H1 (cell line): ENCODE results near the gene MBNL1. TPM values are rescaled to one million over a fixed set of nuclear protein-coding genes. Genes with fewer than 3 reads are reported as not detected.

Experiments
- CTCF ChIA-PET: fragments of 300-600 bp; sonication (Branson Sonifier 250); formaldehyde crosslinking; loops from one replicate; lab custom pipeline; 2021; ENCODE audit not compliant: partially characterized antibody; lab: Charles Lee
- POLR2A ChIA-PET: fragments of 300-600 bp; sonication (Branson Sonifier 250); formaldehyde crosslinking; loops from one replicate; lab custom pipeline; 2021; ENCODE audit warnings: inconsistent platforms; ENCODE audit not compliant: partially characterized antibody; lab: Charles Lee
- DNase-seq, 2 experiments: peaks; one replicate each; pipeline versions ENCODE4 v3.0.0 to v3.0.0-alpha.2; 2010 to 2022; ENCODE audit warnings: low spot score in 2 of 2, low read depth in 1 of 2, mixed read lengths in 1 of 2
- FAIRE-seq: peaks from 2 replicates; lab custom pipeline; 2011; peaks lifted over from hg19 to GRCh38; lab: Jason Lieb, UNC
- H2AFZ ChIP-seq: 2 replicates; pipeline ENCODE4 v1.8.1; 2012; ENCODE audit warnings: low read length, inconsistent platforms
- H2AK5ac ChIP-seq: 2 replicates; pipeline ENCODE4 v1.6.1; 2013; ENCODE audit warnings: low read depth, low read length
- H2BK120ac ChIP-seq: replicated peaks from 2 replicates; pipeline ENCODE3; 2013; ENCODE audit warnings: low read depth, low read length, inconsistent platforms
- H2BK12ac ChIP-seq: 2 replicates; pipeline ENCODE4 v1.6.1; 2013; ENCODE audit warnings: low read depth, low read length
- H2BK15ac ChIP-seq: 2 replicates; pipeline ENCODE4 v1.6.1; 2013; ENCODE audit warnings: low read length
- H2BK20ac ChIP-seq: 2 replicates; pipeline ENCODE4 v1.6.1; 2013; ENCODE audit warnings: low read length
- H2BK5ac ChIP-seq: 2 replicates; pipeline ENCODE4 v1.6.1; 2013; ENCODE audit warnings: low read depth, low read length
- H3K14ac ChIP-seq: 2 replicates; pipeline ENCODE4 v1.6.1; 2013; ENCODE audit warnings: inconsistent platforms; ENCODE audit not compliant: insufficient read length
- H3K18ac ChIP-seq: 2 replicates; pipeline ENCODE4 v1.6.1; 2013; ENCODE audit warnings: low read length; ENCODE audit errors: extremely low read depth
- H3K23ac ChIP-seq: 2 replicates; pipeline ENCODE4 v1.6.1; 2013; ENCODE audit warnings: inconsistent platforms; ENCODE audit not compliant: insufficient read length
- H3K23me2 ChIP-seq: 2 replicates; pipeline ENCODE4 v1.6.1; 2013; ENCODE audit warnings: low read depth, low read length
- H3K27ac ChIP-seq: 2 replicates; pipeline ENCODE4 v1.6.1; 2011; ENCODE audit warnings: low read depth, low read length, inconsistent platforms
- H3K27me3 ChIP-seq, 4 experiments: replicated peaks in 1 of 4; 1 replicate in 1 of 4; 2 replicates in 3 of 4; pipeline versions ENCODE4 v1.6.1 to v1.8.1; 2011 to 2013; ENCODE audit warnings: low read length in 3 of 4, mild to moderate bottlenecking in 3 of 4, inconsistent platforms in 2 of 4, mixed read lengths in 2 of 4, moderate library complexity in 1 of 4; ENCODE audit not compliant: control insufficient read depth in 3 of 4, insufficient read depth in 3 of 4; ENCODE audit errors: extremely low read depth in 1 of 4
- H3K36me3 ChIP-seq, 4 experiments: 2 replicates each; pipeline versions ENCODE4 v1.6.1 to v1.8.1; 2011 to 2013; ENCODE audit warnings: mild to moderate bottlenecking in 4 of 4, low read length in 3 of 4, moderate library complexity in 2 of 4, control low read depth in 1 of 4, inconsistent platforms in 1 of 4; ENCODE audit not compliant: insufficient read depth in 4 of 4, control insufficient read depth in 2 of 4
- H3K4ac ChIP-seq: replicated peaks from 2 replicates; pipeline ENCODE3; 2013; ENCODE audit warnings: low read length, low read depth, mixed read lengths, inconsistent platforms; ENCODE audit not compliant: insufficient read length
- H3K4me1 ChIP-seq, 4 experiments: replicated peaks in 1 of 4; 1 replicate in 1 of 4; 2 replicates in 3 of 4; pipeline versions ENCODE4 v1.6.1 to v1.8.1; 2011 to 2013; ENCODE audit warnings: low read length in 3 of 4, inconsistent platforms in 2 of 4, mixed read lengths in 1 of 4; ENCODE audit not compliant: insufficient read depth in 4 of 4, control insufficient read depth in 3 of 4
- H3K4me2 ChIP-seq, 2 experiments: 2 replicates each; pipeline versions ENCODE4 v1.6.1 to v1.8.1; 2011 to 2013; ENCODE audit warnings: low read depth in 2 of 2, low read length in 2 of 2, control low read depth in 1 of 2, inconsistent platforms in 1 of 2, mild to moderate bottlenecking in 1 of 2; ENCODE audit not compliant: insufficient read depth in 1 of 2
- H3K4me3 ChIP-seq, 4 experiments: fragments of 200-600, 300-600 bp in 1 of 4; sonication (generic), shearing (Covaris generic), sonication (Bioruptor Twin) in 1 of 4; 2 replicates each; pipeline versions ENCODE4 v1.5.1 to v1.8.1; 2011 to 2016; ENCODE audit warnings: low read length in 4 of 4, low read depth in 3 of 4, control low read depth in 2 of 4, inconsistent platforms in 2 of 4, mild to moderate bottlenecking in 2 of 4, mixed read lengths in 1 of 4, moderate library complexity in 1 of 4; ENCODE audit not compliant: insufficient read depth in 2 of 4; ENCODE audit errors: extremely low read depth in 1 of 4
- H3K56ac ChIP-seq: replicated peaks from 2 replicates; pipeline ENCODE3; 2013; ENCODE audit warnings: low read depth, mild to moderate bottlenecking, mixed read lengths, low read length, inconsistent platforms; ENCODE audit not compliant: insufficient read length
- H3K79me1 ChIP-seq: 2 replicates; pipeline ENCODE4 v1.6.1; 2013; ENCODE audit warnings: low read depth, low read length, control low read depth
- H3K79me2 ChIP-seq, 2 experiments: 2 replicates each; pipeline versions ENCODE4 v1.6.1 to v1.8.1; 2012 to 2013; ENCODE audit warnings: low read length in 2 of 2, mild to moderate bottlenecking in 2 of 2, inconsistent platforms in 1 of 2; ENCODE audit not compliant: insufficient read depth in 2 of 2, control insufficient read depth in 1 of 2
- H3K9ac ChIP-seq, 4 experiments: replicated peaks in 1 of 4; 1 replicate in 1 of 4; 2 replicates in 3 of 4; pipeline versions ENCODE4 v1.6.1 to v1.8.1; 2011 to 2013; ENCODE audit warnings: low read depth in 3 of 4, low read length in 3 of 4, control low read depth in 2 of 4, mild to moderate bottlenecking in 2 of 4, moderate library complexity in 2 of 4, inconsistent platforms in 1 of 4; ENCODE audit errors: extremely low read depth in 1 of 4
- H3K9me3 ChIP-seq, 2 experiments: 2 replicates each; pipeline versions ENCODE4 v1.6.1 to v1.8.1; 2012 to 2013; ENCODE audit warnings: mild to moderate bottlenecking in 2 of 2, moderate library complexity in 2 of 2, control low read depth in 1 of 2, inconsistent platforms in 1 of 2, low read depth in 1 of 2, low read length in 1 of 2, mixed read lengths in 1 of 2; ENCODE audit not compliant: insufficient read depth in 2 of 2
- H4K20me1 ChIP-seq, 2 experiments: replicated peaks in 1 of 2; 2 replicates each; pipeline versions ENCODE3 to v1.8.1; 2011 to 2013; ENCODE audit warnings: inconsistent platforms in 2 of 2, low read length in 2 of 2, mild to moderate bottlenecking in 1 of 2; ENCODE audit not compliant: insufficient read depth in 2 of 2, control insufficient read depth in 1 of 2
- H4K5ac ChIP-seq: 2 replicates; pipeline ENCODE4 v1.6.1; 2013; ENCODE audit warnings: low read length, low read depth, mixed read lengths, inconsistent platforms; ENCODE audit not compliant: insufficient read length
- H4K8ac ChIP-seq: 2 replicates; pipeline ENCODE4 v1.8.0; 2013; ENCODE audit warnings: mild to moderate bottlenecking, moderate library complexity, low read length, inconsistent platforms; ENCODE audit not compliant: insufficient read depth; ENCODE audit errors: extremely low read depth
- H4K91ac ChIP-seq: replicated peaks from 2 replicates; pipeline ENCODE3; 2013; ENCODE audit warnings: low read length, mixed read lengths, inconsistent platforms; ENCODE audit not compliant: insufficient read length
- BCL11A ChIP-seq, 2 experiments: IDR thresholded peaks; one replicate each; pipeline ENCODE4 v1.6.1; 2011; ENCODE audit warnings: low read depth in 2 of 2, low read length in 2 of 2, mild to moderate bottlenecking in 2 of 2
- CTCF ChIP-seq, 3 experiments: IDR thresholded peaks; 1 replicate in 2 of 3; 2 replicates in 1 of 3; pipeline versions ENCODE4 v1.5.1 to v1.6.1; 2011; ENCODE audit warnings: low read length in 3 of 3, mild to moderate bottlenecking in 3 of 3, inconsistent platforms in 2 of 3, low read depth in 1 of 3, moderate library complexity in 1 of 3; ENCODE audit not compliant: insufficient read depth in 1 of 3; ENCODE audit errors: control extremely low read depth in 1 of 3
- EZH2 ChIP-seq: fragments of 200-600 bp; sonication (generic); IDR thresholded peaks from 2 replicates; pipeline ENCODE4 v1.7.1; 2012; ENCODE audit warnings: low read depth, mild to moderate bottlenecking, moderate library complexity, low read length, inconsistent platforms; ENCODE audit not compliant: severe bottlenecking
- GABPA ChIP-seq: IDR thresholded peaks from 2 replicates; pipeline ENCODE4 v1.6.1; 2011; ENCODE audit warnings: mild to moderate bottlenecking, low read length, moderate library complexity, borderline replicate concordance; ENCODE audit not compliant: insufficient read depth
- JUN ChIP-seq: IDR thresholded peaks from 2 replicates; pipeline ENCODE4 v1.6.1; 2011; ENCODE audit warnings: low read depth, mild to moderate bottlenecking, improper control_type of control experiment, low read length
- RAD21 ChIP-seq, 2 experiments: IDR thresholded peaks in 1 of 2; conservative IDR thresholded peaks in 1 of 2; 2 replicates each; pipeline ENCODE4 v1.6.1; 2011; ENCODE audit warnings: low read depth in 2 of 2, low read length in 2 of 2, improper control_type of control experiment in 1 of 2, inconsistent platforms in 1 of 2, mild to moderate bottlenecking in 1 of 2, moderate library complexity in 1 of 2
- RBBP5 ChIP-seq: IDR thresholded peaks from 2 replicates; pipeline ENCODE4 v1.7.1; 2012; ENCODE audit warnings: low read depth, mild to moderate bottlenecking, inconsistent platforms, low read length, moderate library complexity, borderline replicate concordance
- RFX5 ChIP-seq: IDR thresholded peaks from 2 replicates; pipeline ENCODE4 v1.6.1; 2011; ENCODE audit warnings: low read depth, low read length, improper control_type of control experiment, borderline replicate concordance
- SIX5 ChIP-seq: IDR thresholded peaks from 2 replicates; pipeline ENCODE4 v1.6.1; 2011; ENCODE audit warnings: mild to moderate bottlenecking, low read depth, low read length
- TBP ChIP-seq: IDR thresholded peaks from 2 replicates; pipeline ENCODE4 v1.6.1; 2011; ENCODE audit warnings: low read depth, low read length, improper control_type of control experiment
- TEAD4 ChIP-seq: IDR thresholded peaks from 2 replicates; pipeline ENCODE4 v1.6.1; 2012; ENCODE audit warnings: low read depth, low read length, inconsistent platforms, mixed read lengths
- WGBS, 2 experiments: shearing (Covaris generic) in 1 of 2; methylation state at CpG; one replicate each; pipeline versions ENCODE4 v1.1.6 to v1.1.7; 2013 to 2015; ENCODE audit warnings: low lambda C conversion rate in 2 of 2, mixed read lengths in 2 of 2, inconsistent platforms in 1 of 2, low coverage in 1 of 2, missing lambda C conversion rate in 1 of 2; ENCODE audit not compliant: insufficient replicate concordance in 2 of 2, insufficient coverage in 1 of 2, insufficient read length in 1 of 2; ENCODE audit errors: extremely low coverage in 1 of 2, missing lambda C conversion rate in 1 of 2; 5-methylcytosine and 5-hydroxymethylcytosine counted together
- polyA plus RNA-seq, 7 experiments: library from polyadenylated mRNA; depleted of rRNA in 3 of 7; stranded (reverse) in 5 of 7; unstranded in 2 of 7; fragments of >200 nt in 5 of 7; fragments of 200-250 nt in 2 of 7; gene quantifications; 1 replicate in 5 of 7; 2 replicates in 1 of 7; 4 replicates in 1 of 7; pipeline versions ENCODE4 v1.2.1 to v1.2.3, GENCODE V29; 2011 to 2013; ENCODE audit warnings: missing spikeins in 2 of 7, mixed read lengths in 2 of 7
- total RNA-seq: library from RNA; stranded (reverse); fragmentation: NEBNext Ultra II Directional; extraction: Animal tissue kit (Norgen Biotek cat#: 25700); gene quantifications from 2 replicates; pipeline ENCODE4 v1.2.1, GENCODE V29; 2021

Gene MBNL1
- total and polyA plus RNA-seq, 2 of the 8 experiments (the other 6 are each of a cell fraction or from before 2014, with no cell fraction given): 5.0 to 16.4 TPM

- Histone ChIP-seq H3K79me1 (no peaks in the 10 kb centered on the region), H3K23me2 (no peaks in the 10 kb centered on the region), H3K9me3 (no peaks in the 10 kb centered on the region), H3K27ac (no peak overlapping the region), H3K79me2 (peaks cover 0 to 26% of the 10 kb centered on the region in 2 experiments; a peak in 2 of 4 replicates), H2BK120ac (no peak overlapping the region), H2AFZ (no peak overlapping the region), H3K9ac (no peak overlapping the region), H3K14ac (no peak overlapping the region), H4K20me1 (no peaks in the 10 kb centered on the region), H3K23ac (no peak overlapping the region), H4K91ac (no peak overlapping the region), H3K27me3 (no peaks in the 10 kb centered on the region), H4K5ac (no peak overlapping the region), H3K36me3 (no peaks in the 10 kb centered on the region), H3K18ac (no peak overlapping the region), H2BK20ac (no peak overlapping the region), H2BK5ac (no peak overlapping the region), H3K4me3 (no peak overlapping the region), H2BK12ac (no peak overlapping the region), H2AK5ac (no peak overlapping the region), H3K4me2 (no peak overlapping the region), H2BK15ac (no peak overlapping the region), H3K56ac (no peak overlapping the region), H4K8ac (no peak overlapping the region), H3K4me1 (peaks cover 0 to 7% (median 1%) of the 10 kb centered on the region in 4 experiments; a peak in 3 of 7 replicates), H3K4ac (no peak overlapping the region)
- POLR2A ChIA-PET: no interaction called here
- DNase-seq (no peak), FAIRE-seq (no peak)
- WGBS, 2 experiments: 100% methylated on average over 2 of the region's 2 CpGs; no CpG with 5 or more reads in 1 of the 2 experiments
- CTCF ChIA-PET: interaction anchor here (1.4 kb wide), 1 partner anchor 32 kb away, joined by 3 read pairs; no protein-coding TSS in a partner anchor
- TF ChIP-seq RFX5 (no peak), GABPA (no peak), CTCF (IDR thresholded peaks at IDR 0.05; ENCODE audit: control extremely low read depth in 1 of 3, insufficient read depth in 1 of 3, low read depth in 1 of 3, low read length in 3 of 3) (no peak), TEAD4 (no peak), TBP (no peak), JUN (no peak), EZH2 (no peak), RAD21 (IDR thresholded peaks at IDR 0.05 in 1 of 2, conservative IDR thresholded peaks at IDR 0.05 in 1 of 2; ENCODE audit: low read depth in 2 of 2, low read length in 2 of 2) (no peak), RBBP5 (no peak), SIX5 (no peak), BCL11A (IDR thresholded peaks at IDR 0.05; ENCODE audit: low read depth in 2 of 2, low read length in 2 of 2) (no peak)
These were observed 50.5 kb downstream of the MBNL1 start for GRCh38 chr3:152319256-152319655.
